Natural killer cell (primary cell): ENCODE results near the gene PRAMEF20. TPM values are rescaled to one million over a fixed set of nuclear protein-coding genes. Genes with fewer than 3 reads are reported as not detected.

Experiments used
- ATAC-seq, 3 donors: fragments of 150-1000 bp in 2 of 3; fragments of 200-7000 bp in 1 of 3; cut with Tn5 transposase; 1 replicate in 1 of 3; 2 replicates in 2 of 3; pipeline ENCODE4 v1.10.0; 2021; ENCODE audit warnings: mild to moderate bottlenecking in 2 of 3, moderate library complexity in 2 of 3
- DNase-seq, 2 donors: peaks; one replicate each; pipeline versions ENCODE4 v3.0.0 to v3.0.0-alpha.2; 2013 to 2021; ENCODE audit warnings: mixed read lengths in 1 of 2
- H3K27ac ChIP-seq: one replicate; pipeline ENCODE4 v1.5.1; 2013; ENCODE audit warnings: mild to moderate bottlenecking, low read length
- H3K27me3 ChIP-seq: one replicate; pipeline ENCODE4 v1.6.1; 2013; ENCODE audit warnings: low read length; ENCODE audit not compliant: control insufficient read depth, insufficient read depth
- H3K36me3 ChIP-seq: one replicate; pipeline ENCODE4 v1.6.1; 2013; ENCODE audit warnings: low read length; ENCODE audit not compliant: control insufficient read depth, insufficient read depth
- H3K4me1 ChIP-seq: one replicate; pipeline ENCODE4 v1.6.1; 2013; ENCODE audit warnings: low read length; ENCODE audit not compliant: control insufficient read depth, insufficient read depth
- H3K4me3 ChIP-seq: one replicate; pipeline ENCODE4 v1.5.1; 2013; ENCODE audit warnings: low read length
- H3K9me3 ChIP-seq: one replicate; pipeline ENCODE4 v1.6.1; 2013; ENCODE audit warnings: low read length; ENCODE audit not compliant: control insufficient read depth, insufficient read depth
- H3K27ac Mint-ChIP-seq, 2 donors: one replicate each; pipeline ENCODE4 v1.8.0; 2022; ENCODE audit warnings: mild to moderate bottlenecking in 2 of 2, mixed read lengths in 2 of 2, moderate library complexity in 1 of 2
- H3K27me3 Mint-ChIP-seq, 2 donors: one replicate each; pipeline ENCODE4 v1.8.0; 2022; ENCODE audit warnings: low read depth in 2 of 2, mixed read lengths in 2 of 2
- H3K36me3 Mint-ChIP-seq: one replicate; pipeline ENCODE4 v1.8.0; 2022; ENCODE audit warnings: mixed read lengths
- H3K4me1 Mint-ChIP-seq, 2 donors: one replicate each; pipeline ENCODE4 v1.8.0; 2022; ENCODE audit warnings: mixed read lengths in 2 of 2
- H3K4me3 Mint-ChIP-seq: one replicate; pipeline ENCODE4 v1.8.0; 2022; ENCODE audit warnings: mild to moderate bottlenecking, moderate library complexity, mixed read lengths
- H3K9me3 Mint-ChIP-seq, 2 donors: one replicate each; pipeline ENCODE4 v1.8.0; 2022; ENCODE audit warnings: mixed read lengths in 2 of 2
- CTCF ChIP-seq: fragments of 200-600 bp; IDR thresholded peaks from one replicate; pipeline ENCODE4 v1.8.0; 2022; ENCODE audit warnings: antibody characterized with exemption
- WGBS: methylation state at CpG from one replicate; pipeline ENCODE4 v1.1.7; 2013; ENCODE audit warnings: missing lambda C conversion rate; ENCODE audit not compliant: insufficient coverage; 5-methylcytosine and 5-hydroxymethylcytosine counted together
- intact Hi-C: fragments of 100-400 bp; cut with micrococcal nuclease; formaldehyde crosslinking; loops from one replicate; pipeline ENCODE4 v1.14.2; 2022
- total RNA-seq, 4 donors: library from RNA; stranded (reverse); fragments of 120-200 nt in 1 of 4; gene quantifications; one replicate each; pipeline versions ENCODE4 v1.2.3 to v1.2.4, GENCODE V29; 2013 to 2022

The PRAMEF20 gene
- total RNA-seq, 3 donors from 2014 or later (not counting 1 experiment from before 2014, with no cell fraction given) = not detected

- H3K4me1 ChIP-seq = no peaks in the 10 kb centered on the region
- no peak for TF ChIP-seq CTCF
- H3K4me3 Mint-ChIP-seq = no peak overlapping the region
- no peak overlapping the region for H3K27ac Mint-ChIP-seq
- H3K4me3 ChIP-seq = no peak overlapping the region
- DNase-seq (no peak), ATAC-seq (no peak)
- no peak overlapping the region for H3K27ac ChIP-seq
- no peaks in the 10 kb centered on the region for H3K4me1 Mint-ChIP-seq
- intact Hi-C loops = no loop called here
- no peaks in the 10 kb centered on the region for H3K36me3 Mint-ChIP-seq
- H3K36me3 ChIP-seq = no peaks in the 10 kb centered on the region
- WGBS = 37% methylated on average over 4 of the region's 5 CpGs
- no peaks in the 10 kb centered on the region for H3K27me3 Mint-ChIP-seq
- no peaks in the 10 kb centered on the region for H3K9me3 ChIP-seq
- no peaks in the 10 kb centered on the region for H3K9me3 Mint-ChIP-seq
- H3K27me3 ChIP-seq = no peaks in the 10 kb centered on the region
Measured at GRCh38 chr1:13469343-13469742, 59.1 kb downstream of the PRAMEF20 start.

Other genes starting within 250 kb of the PRAMEF20 start
- not detected for gene HNRNPCL4, start 244.8 kb upstream of the PRAMEF20 start, total RNA-seq
- gene PRAMEF9, start 238.6 kb upstream of the PRAMEF20 start, total RNA-seq = not detected
- gene PRAMEF13, start 209.0 kb upstream of the PRAMEF20 start, total RNA-seq = not detected
- not detected for gene PRAMEF18, start 184.3 kb upstream of the PRAMEF20 start, total RNA-seq
- not detected for gene PRAMEF5, start 156.3 kb upstream of the PRAMEF20 start, total RNA-seq
- gene PRAMEF8, start 125.3 kb upstream of the PRAMEF20 start, total RNA-seq = not detected
- gene PRAMEF33, start 106.9 kb upstream of the PRAMEF20 start, total RNA-seq = not detected
- not detected for gene PRAMEF15, start 94.9 kb upstream of the PRAMEF20 start, total RNA-seq
- not detected for gene PRAMEF14, start 63.3 kb upstream of the PRAMEF20 start, total RNA-seq
- not detected for gene PRAMEF19, start 38.5 kb upstream of the PRAMEF20 start, total RNA-seq
- not detected for gene PRAMEF17, start 20.8 kb upstream of the PRAMEF20 start, total RNA-seq
- gene LRRC38, start 103.6 kb downstream of the PRAMEF20 start, total RNA-seq = not detected
- gene PDPN, start 173.4 kb downstream of the PRAMEF20 start, total RNA-seq = not detected